Mucosa of rectum (tissue), 2 donors: Measurements from ENCODE around the gene COP1.

Source experiments
- H3K27ac ChIP-seq, 2 donors: one replicate each; pipeline ENCODE4 v1.7.0; 2013; ENCODE audit warnings: inconsistent platforms in 2 of 2, low read depth in 2 of 2, low read length in 2 of 2
- H3K27me3 ChIP-seq, 2 donors: one replicate each; pipeline ENCODE4 v1.7.0; 2013; ENCODE audit warnings: low read length in 2 of 2; ENCODE audit not compliant: control insufficient read depth in 2 of 2, insufficient read depth in 2 of 2
- H3K36me3 ChIP-seq, 2 donors: one replicate each; pipeline ENCODE4 v1.7.0; 2013; ENCODE audit warnings: low read length in 2 of 2; ENCODE audit not compliant: control insufficient read depth in 2 of 2, insufficient read depth in 2 of 2
- H3K4me1 ChIP-seq, 2 donors: one replicate each; pipeline ENCODE4 v1.7.0; 2013; ENCODE audit warnings: low read length in 2 of 2, mild to moderate bottlenecking in 1 of 2; ENCODE audit not compliant: control insufficient read depth in 2 of 2, insufficient read depth in 2 of 2
- H3K4me3 ChIP-seq, 2 donors: one replicate each; pipeline ENCODE4 v1.7.0; 2013; ENCODE audit warnings: low read length in 2 of 2
- H3K9ac ChIP-seq, 2 donors: one replicate each; pipeline ENCODE4 v1.7.0; 2013; ENCODE audit warnings: low read length in 2 of 2, low read depth in 1 of 2, mild to moderate bottlenecking in 1 of 2
- H3K9me3 ChIP-seq, 2 donors: one replicate each; pipeline ENCODE4 v1.7.0; 2013; ENCODE audit warnings: low read length in 2 of 2; ENCODE audit not compliant: control insufficient read depth in 2 of 2
- donor health status: healthy.
- donor health status: Normal muscosa, but diverticular disease.

COP1 gene

GRCh38 chr1:176056312-176056711 lies 150.8 kb downstream of the COP1 start:
- Histone ChIP-seq H3K27me3 (no peaks in the 10 kb centered on the region), H3K36me3 (no peaks in the 10 kb centered on the region), H3K27ac (no peak overlapping the region), H3K4me3 (no peak overlapping the region), H3K4me1 (no peaks in the 10 kb centered on the region), H3K9ac (no peak overlapping the region), H3K9me3 (no peaks in the 10 kb centered on the region)

GRCh38 chr1:176055398-176055797 lies 151.7 kb downstream of the COP1 start:
- H3K9ac ChIP-seq, result no peak overlapping the region
- H3K36me3 ChIP-seq, result no peaks in the 10 kb centered on the region
- no peaks in the 10 kb centered on the region for H3K27me3 ChIP-seq
- H3K9me3 ChIP-seq, result no peaks in the 10 kb centered on the region
- H3K27ac ChIP-seq, result no peak overlapping the region
- no peaks in the 10 kb centered on the region for H3K4me1 ChIP-seq
- H3K4me3 ChIP-seq, result no peak overlapping the region

GRCh38 chr1:176051902-176052518 lies 155.1 kb downstream of the COP1 start:
- no peak overlapping the region for H3K4me3 ChIP-seq
- no peak overlapping the region for H3K9ac ChIP-seq
- no peaks in the 10 kb centered on the region for H3K9me3 ChIP-seq
- no peaks in the 10 kb centered on the region for H3K27me3 ChIP-seq
- H3K4me1 ChIP-seq, result no peaks in the 10 kb centered on the region
- no peak overlapping the region for H3K27ac ChIP-seq
- no peaks in the 10 kb centered on the region for H3K36me3 ChIP-seq

GRCh38 chr1:176051402-176051801 lies 155.7 kb downstream of the COP1 start:
- Histone ChIP-seq H3K4me1 (no peaks in the 10 kb centered on the region), H3K4me3 (no peak overlapping the region), H3K36me3 (no peaks in the 10 kb centered on the region), H3K27me3 (no peaks in the 10 kb centered on the region), H3K9me3 (no peaks in the 10 kb centered on the region), H3K9ac (no peak overlapping the region), H3K27ac (no peak overlapping the region)

GRCh38 chr1:176049582-176049981 lies 157.5 kb downstream of the COP1 start:
- Histone ChIP-seq H3K36me3 (no peaks in the 10 kb centered on the region), H3K4me1 (no peaks in the 10 kb centered on the region), H3K27me3 (no peaks in the 10 kb centered on the region), H3K27ac (no peak overlapping the region), H3K4me3 (no peak overlapping the region), H3K9ac (no peak overlapping the region), H3K9me3 (no peaks in the 10 kb centered on the region)

- no peak overlapping the region for H3K4me3 ChIP-seq
- no peaks in the 10 kb centered on the region for H3K4me1 ChIP-seq
- no peaks in the 10 kb centered on the region for H3K9me3 ChIP-seq
- H3K36me3 ChIP-seq, result peaks cover under 1 to 3% of the 10 kb centered on the region in 2 donors
- no peak overlapping the region for H3K9ac ChIP-seq
- no peaks in the 10 kb centered on the region for H3K27me3 ChIP-seq
- H3K27ac ChIP-seq, result no peak overlapping the region
These were observed 160.2 kb downstream of the COP1 start for GRCh38 chr1:176046926-176047325.

- peaks cover 7 to 14% of the 10 kb centered on the region in 2 donors for H3K36me3 ChIP-seq
- no peak overlapping the region for H3K9ac ChIP-seq
These were observed 163.5 kb downstream of the COP1 start for GRCh38 chr1:176043537-176043936.

GRCh38 chr1:176033881-176034280 lies 173.2 kb downstream of the COP1 start:
- H3K4me3 ChIP-seq, result no peak overlapping the region
- no peak overlapping the region for H3K27ac ChIP-seq
- H3K9me3 ChIP-seq, result no peaks in the 10 kb centered on the region
- H3K36me3 ChIP-seq, result peaks cover 4 to 6% of the 10 kb centered on the region in 2 donors
- H3K4me1 ChIP-seq, result peaks cover 0 to 5% of the 10 kb centered on the region in 2 donors
- H3K27me3 ChIP-seq, result no peaks in the 10 kb centered on the region
- no peak overlapping the region for H3K9ac ChIP-seq

More at GRCh38 chr1:176043537-176043936, 163.5 kb downstream of the COP1 start:
- Histone ChIP-seq H3K4me1 (no peaks in the 10 kb centered on the region), H3K27ac (no peak overlapping the region), H3K9me3 (no peaks in the 10 kb centered on the region), H3K4me3 (no peak overlapping the region), H3K27me3 (no peaks in the 10 kb centered on the region)

GRCh38 chr1:176033474-176033873 lies 173.6 kb downstream of the COP1 start:
- no peaks in the 10 kb centered on the region for H3K9me3 ChIP-seq
- H3K4me1 ChIP-seq, result peaks cover 0 to 5% of the 10 kb centered on the region in 2 donors
- no peak overlapping the region for H3K27ac ChIP-seq
- H3K27me3 ChIP-seq, result no peaks in the 10 kb centered on the region
- no peak overlapping the region for H3K4me3 ChIP-seq
- H3K36me3 ChIP-seq, result peaks cover 3 to 4% of the 10 kb centered on the region in 2 donors
- H3K9ac ChIP-seq, result no peak overlapping the region

GRCh38 chr1:176032040-176032645 lies 174.9 kb downstream of the COP1 start:
- no peaks in the 10 kb centered on the region for H3K9me3 ChIP-seq
- no peak overlapping the region for H3K4me3 ChIP-seq
- H3K27ac ChIP-seq, result no peak overlapping the region
- peaks cover 0 to 5% of the 10 kb centered on the region in 2 donors for H3K36me3 ChIP-seq
- peaks cover 0 to 5% of the 10 kb centered on the region in 2 donors for H3K4me1 ChIP-seq
- no peak overlapping the region for H3K9ac ChIP-seq
- H3K27me3 ChIP-seq, result no peaks in the 10 kb centered on the region
